Prostate gland (tissue), 2 donors: ENCODE measurements around the gene DCX.

Experiments used
- POLR2A ChIP-seq: fragments of 450-650 bp; IDR thresholded peaks from one replicate; pipeline ENCODE4 v1.6.1; 2016; ENCODE audit warnings: antibody characterized with exemption, mild to moderate bottlenecking
- TF ChIP-seq, protein P1 (sequence below), 4 experiments: fragments of 200-600 bp in 2 of 4; fragments of 450-650 bp in 2 of 4; sonication (generic) in 2 of 4; IDR thresholded peaks; 1 replicate in 3 of 4; 2 replicates in 1 of 4; pipeline ENCODE4 v1.5.1; 2016 to 2019; ENCODE audit warnings: antibody characterized with exemption in 4 of 4, mild to moderate bottlenecking in 2 of 4, moderate library complexity in 2 of 4

DNA sequence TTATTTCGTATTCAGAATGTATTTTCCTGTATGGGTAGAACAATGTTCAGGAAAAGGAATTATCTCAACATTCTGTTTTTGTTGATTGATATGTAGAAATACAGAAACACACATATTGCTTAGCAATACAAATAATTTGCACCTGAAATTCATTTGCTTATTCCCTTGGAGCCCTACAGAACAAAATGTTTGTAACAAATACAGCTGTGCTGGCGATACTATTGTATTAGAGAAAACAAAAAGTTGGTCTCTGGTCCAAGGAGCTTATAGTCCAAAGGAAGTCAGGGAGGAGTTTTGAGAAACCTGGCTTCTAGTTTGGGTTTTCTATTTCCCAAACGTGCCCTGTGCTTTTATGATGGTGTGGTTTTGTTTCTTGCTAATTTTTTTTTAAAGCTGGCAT, 104.0 kb downstream of the DCX start:
- TF ChIP-seq, protein P1, sequence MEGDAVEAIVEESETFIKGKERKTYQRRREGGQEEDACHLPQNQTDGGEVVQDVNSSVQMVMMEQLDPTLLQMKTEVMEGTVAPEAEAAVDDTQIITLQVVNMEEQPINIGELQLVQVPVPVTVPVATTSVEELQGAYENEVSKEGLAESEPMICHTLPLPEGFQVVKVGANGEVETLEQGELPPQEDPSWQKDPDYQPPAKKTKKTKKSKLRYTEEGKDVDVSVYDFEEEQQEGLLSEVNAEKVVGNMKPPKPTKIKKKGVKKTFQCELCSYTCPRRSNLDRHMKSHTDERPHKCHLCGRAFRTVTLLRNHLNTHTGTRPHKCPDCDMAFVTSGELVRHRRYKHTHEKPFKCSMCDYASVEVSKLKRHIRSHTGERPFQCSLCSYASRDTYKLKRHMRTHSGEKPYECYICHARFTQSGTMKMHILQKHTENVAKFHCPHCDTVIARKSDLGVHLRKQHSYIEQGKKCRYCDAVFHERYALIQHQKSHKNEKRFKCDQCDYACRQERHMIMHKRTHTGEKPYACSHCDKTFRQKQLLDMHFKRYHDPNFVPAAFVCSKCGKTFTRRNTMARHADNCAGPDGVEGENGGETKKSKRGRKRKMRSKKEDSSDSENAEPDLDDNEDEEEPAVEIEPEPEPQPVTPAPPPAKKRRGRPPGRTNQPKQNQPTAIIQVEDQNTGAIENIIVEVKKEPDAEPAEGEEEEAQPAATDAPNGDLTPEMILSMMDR (IDR thresholded peaks at IDR 0.05), result no peak
- no peak for TF ChIP-seq POLR2A
